Erythroblast (primary cell): ENCODE results near the gene VIPR2.

Source experiments
- GATA1 ChIP-seq: IDR thresholded peaks from 2 replicates; pipeline ENCODE4 v1.6.1; 2011; ENCODE audit warnings: low read depth, mild to moderate bottlenecking, control low read depth, low read length, moderate library complexity
- POLR2A ChIP-seq: IDR thresholded peaks from 2 replicates; pipeline ENCODE4 v1.6.1; 2011; ENCODE audit warnings: mild to moderate bottlenecking, low read length

DNA sequence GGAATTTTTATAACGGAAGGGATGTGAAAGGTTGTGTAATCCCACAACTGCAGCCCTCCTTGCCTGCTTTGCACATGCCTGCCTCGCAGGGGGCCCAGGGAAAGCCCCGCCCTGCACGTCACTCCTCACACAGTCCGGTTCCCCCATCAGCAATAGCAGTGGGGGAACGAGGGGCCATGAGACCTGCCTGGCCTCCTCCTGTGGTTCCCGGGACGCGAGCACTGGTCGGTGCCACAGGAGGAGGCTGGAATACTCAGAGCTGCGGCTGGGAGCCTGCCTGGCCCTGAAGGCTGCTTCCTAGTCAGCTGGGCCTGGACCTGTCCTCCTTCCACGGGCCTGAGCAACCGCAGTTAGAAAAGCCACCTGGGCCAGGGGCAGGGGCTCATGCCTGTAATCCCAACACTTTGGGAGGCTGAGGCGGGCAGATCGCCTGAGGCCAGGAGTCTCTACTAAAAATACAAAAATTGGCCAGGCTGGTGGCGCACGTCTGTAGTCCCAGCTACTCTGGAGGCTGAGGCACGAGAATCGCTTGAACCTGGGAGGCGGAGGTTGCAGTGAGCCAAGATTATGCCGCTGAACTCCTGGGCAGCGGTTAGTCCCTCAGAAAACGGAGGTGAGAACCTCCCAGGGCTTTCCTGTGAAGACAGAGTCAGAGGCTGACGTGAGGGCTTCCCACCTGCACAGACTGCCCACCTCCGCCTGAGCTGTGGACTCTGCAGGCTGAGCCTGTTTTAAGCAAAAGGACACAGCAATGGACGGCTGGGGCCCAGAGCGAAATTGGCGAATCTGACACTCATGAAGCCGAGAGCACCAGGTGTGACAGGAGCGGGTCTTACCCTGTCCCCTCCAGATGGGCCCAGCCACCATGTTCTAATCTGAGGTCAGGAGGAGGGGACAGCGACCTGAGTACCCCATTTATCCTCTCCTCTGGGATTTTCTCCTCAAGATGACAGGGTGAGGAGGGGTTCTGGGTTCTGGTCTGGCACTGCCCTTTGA lies 52.9 kb downstream of the VIPR2 start:
- TF ChIP-seq POLR2A (no peak), GATA1 (no peak)
